H1 (cell line): ENCODE results near the gene HOXD10. TPM values are rescaled to one million over a fixed set of nuclear protein-coding genes. Genes with fewer than 3 reads are reported as not detected.

ENCODE experiments used
- BCL11A ChIP-seq, 2 experiments: IDR thresholded peaks; one replicate each; pipeline ENCODE4 v1.6.1; 2011; ENCODE audit warnings: low read depth in 2 of 2, low read length in 2 of 2, mild to moderate bottlenecking in 2 of 2
- CBX8 ChIP-seq: fragments of 300-800, 300-1000 bp; sonication (generic); IDR thresholded peaks from 2 replicates; pipeline ENCODE4 v1.7.1; 2016; ENCODE audit warnings: low read depth, low read length, borderline replicate concordance
- EGR1 ChIP-seq: IDR thresholded peaks from 2 replicates; pipeline ENCODE4 v1.6.1; 2011; ENCODE audit warnings: low read depth, low read length, borderline replicate concordance
- EP300 ChIP-seq, 2 experiments: IDR thresholded peaks; 1 replicate in 1 of 2; 2 replicates in 1 of 2; pipeline ENCODE4 v1.6.1; 2011 to 2012; ENCODE audit warnings: low read depth in 2 of 2, low read length in 2 of 2, mild to moderate bottlenecking in 2 of 2, borderline replicate concordance in 1 of 2, inconsistent platforms in 1 of 2, moderate library complexity in 1 of 2
- KDM4A ChIP-seq: IDR thresholded peaks from one replicate; pipeline ENCODE4 v1.7.1; 2012; ENCODE audit warnings: low read depth, mild to moderate bottlenecking, moderate library complexity, low read length, inconsistent platforms; ENCODE audit not compliant: severe bottlenecking
- MAFK ChIP-seq: IDR thresholded peaks from 2 replicates; pipeline ENCODE4 v1.6.1; 2012; ENCODE audit warnings: low read depth, mild to moderate bottlenecking, improper control_type of control experiment, low read length
- SP1 ChIP-seq: IDR thresholded peaks from 2 replicates; pipeline ENCODE4 v1.6.1; 2011; ENCODE audit warnings: low read depth, low read length
- SRF ChIP-seq: IDR thresholded peaks from 2 replicates; pipeline ENCODE4 v1.6.1; 2011; ENCODE audit warnings: mild to moderate bottlenecking, low read depth, low read length, moderate library complexity
- TCF12 ChIP-seq: IDR thresholded peaks from 2 replicates; pipeline ENCODE4 v1.6.1; 2011; ENCODE audit warnings: low read depth, mild to moderate bottlenecking, low read length
- YY1 ChIP-seq: IDR thresholded peaks from 2 replicates; pipeline ENCODE4 v1.6.1; 2011; ENCODE audit warnings: low read depth, mild to moderate bottlenecking, low read length
- polyA plus RNA-seq, 7 experiments: library from polyadenylated mRNA; depleted of rRNA in 3 of 7; stranded (reverse) in 5 of 7; unstranded in 2 of 7; fragments of >200 nt in 5 of 7; fragments of 200-250 nt in 2 of 7; gene quantifications; 1 replicate in 5 of 7; 2 replicates in 1 of 7; 4 replicates in 1 of 7; pipeline versions ENCODE4 v1.2.1 to v1.2.3, GENCODE V29; 2011 to 2013; ENCODE audit warnings: missing spikeins in 2 of 7, mixed read lengths in 2 of 7
- total RNA-seq: library from RNA; stranded (reverse); fragmentation: NEBNext Ultra II Directional; extraction: Animal tissue kit (Norgen Biotek cat#: 25700); gene quantifications from 2 replicates; pipeline ENCODE4 v1.2.1, GENCODE V29; 2021
- TF ChIP-seq, protein P1 (sequence below): fragments of 300-600 bp; sonication (generic); IDR thresholded peaks from 2 replicates; pipeline ENCODE4 v1.7.1; 2012; ENCODE audit warnings: low read length, moderate library complexity, mild to moderate bottlenecking, inconsistent platforms; ENCODE audit not compliant: insufficient replicate concordance
- TF ChIP-seq, protein P2 (sequence below): IDR thresholded peaks from 2 replicates; pipeline ENCODE4 v1.6.1; 2011; ENCODE audit warnings: low read depth, mild to moderate bottlenecking, low read length; ENCODE audit not compliant: insufficient read depth

The HOXD10 gene
- total and polyA plus RNA-seq, 2 of the 8 experiments (the other 6 are each of a cell fraction or from before 2014, with no cell fraction given) = not detected

DNA sequence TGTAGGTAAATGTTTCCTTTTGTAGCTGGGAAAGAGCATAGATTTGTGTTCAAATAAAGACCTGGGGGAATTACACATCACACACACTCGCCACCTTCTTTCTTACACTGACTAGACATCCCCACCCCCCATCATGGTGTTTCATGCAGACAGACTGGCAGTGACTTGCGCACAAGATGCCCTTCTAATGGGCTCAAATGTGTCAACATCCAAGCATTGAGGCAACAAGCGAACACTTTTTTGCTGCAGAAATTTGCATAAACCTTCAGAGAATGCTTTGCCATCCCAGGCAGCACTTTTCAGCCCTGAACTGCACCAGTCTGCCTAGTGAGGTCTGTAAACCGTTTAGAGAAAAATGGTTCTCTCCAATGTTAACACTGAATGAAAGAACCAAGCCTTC is 17.5 kb downstream of the HOXD10 start (continued):
- TF ChIP-seq, protein P1, sequence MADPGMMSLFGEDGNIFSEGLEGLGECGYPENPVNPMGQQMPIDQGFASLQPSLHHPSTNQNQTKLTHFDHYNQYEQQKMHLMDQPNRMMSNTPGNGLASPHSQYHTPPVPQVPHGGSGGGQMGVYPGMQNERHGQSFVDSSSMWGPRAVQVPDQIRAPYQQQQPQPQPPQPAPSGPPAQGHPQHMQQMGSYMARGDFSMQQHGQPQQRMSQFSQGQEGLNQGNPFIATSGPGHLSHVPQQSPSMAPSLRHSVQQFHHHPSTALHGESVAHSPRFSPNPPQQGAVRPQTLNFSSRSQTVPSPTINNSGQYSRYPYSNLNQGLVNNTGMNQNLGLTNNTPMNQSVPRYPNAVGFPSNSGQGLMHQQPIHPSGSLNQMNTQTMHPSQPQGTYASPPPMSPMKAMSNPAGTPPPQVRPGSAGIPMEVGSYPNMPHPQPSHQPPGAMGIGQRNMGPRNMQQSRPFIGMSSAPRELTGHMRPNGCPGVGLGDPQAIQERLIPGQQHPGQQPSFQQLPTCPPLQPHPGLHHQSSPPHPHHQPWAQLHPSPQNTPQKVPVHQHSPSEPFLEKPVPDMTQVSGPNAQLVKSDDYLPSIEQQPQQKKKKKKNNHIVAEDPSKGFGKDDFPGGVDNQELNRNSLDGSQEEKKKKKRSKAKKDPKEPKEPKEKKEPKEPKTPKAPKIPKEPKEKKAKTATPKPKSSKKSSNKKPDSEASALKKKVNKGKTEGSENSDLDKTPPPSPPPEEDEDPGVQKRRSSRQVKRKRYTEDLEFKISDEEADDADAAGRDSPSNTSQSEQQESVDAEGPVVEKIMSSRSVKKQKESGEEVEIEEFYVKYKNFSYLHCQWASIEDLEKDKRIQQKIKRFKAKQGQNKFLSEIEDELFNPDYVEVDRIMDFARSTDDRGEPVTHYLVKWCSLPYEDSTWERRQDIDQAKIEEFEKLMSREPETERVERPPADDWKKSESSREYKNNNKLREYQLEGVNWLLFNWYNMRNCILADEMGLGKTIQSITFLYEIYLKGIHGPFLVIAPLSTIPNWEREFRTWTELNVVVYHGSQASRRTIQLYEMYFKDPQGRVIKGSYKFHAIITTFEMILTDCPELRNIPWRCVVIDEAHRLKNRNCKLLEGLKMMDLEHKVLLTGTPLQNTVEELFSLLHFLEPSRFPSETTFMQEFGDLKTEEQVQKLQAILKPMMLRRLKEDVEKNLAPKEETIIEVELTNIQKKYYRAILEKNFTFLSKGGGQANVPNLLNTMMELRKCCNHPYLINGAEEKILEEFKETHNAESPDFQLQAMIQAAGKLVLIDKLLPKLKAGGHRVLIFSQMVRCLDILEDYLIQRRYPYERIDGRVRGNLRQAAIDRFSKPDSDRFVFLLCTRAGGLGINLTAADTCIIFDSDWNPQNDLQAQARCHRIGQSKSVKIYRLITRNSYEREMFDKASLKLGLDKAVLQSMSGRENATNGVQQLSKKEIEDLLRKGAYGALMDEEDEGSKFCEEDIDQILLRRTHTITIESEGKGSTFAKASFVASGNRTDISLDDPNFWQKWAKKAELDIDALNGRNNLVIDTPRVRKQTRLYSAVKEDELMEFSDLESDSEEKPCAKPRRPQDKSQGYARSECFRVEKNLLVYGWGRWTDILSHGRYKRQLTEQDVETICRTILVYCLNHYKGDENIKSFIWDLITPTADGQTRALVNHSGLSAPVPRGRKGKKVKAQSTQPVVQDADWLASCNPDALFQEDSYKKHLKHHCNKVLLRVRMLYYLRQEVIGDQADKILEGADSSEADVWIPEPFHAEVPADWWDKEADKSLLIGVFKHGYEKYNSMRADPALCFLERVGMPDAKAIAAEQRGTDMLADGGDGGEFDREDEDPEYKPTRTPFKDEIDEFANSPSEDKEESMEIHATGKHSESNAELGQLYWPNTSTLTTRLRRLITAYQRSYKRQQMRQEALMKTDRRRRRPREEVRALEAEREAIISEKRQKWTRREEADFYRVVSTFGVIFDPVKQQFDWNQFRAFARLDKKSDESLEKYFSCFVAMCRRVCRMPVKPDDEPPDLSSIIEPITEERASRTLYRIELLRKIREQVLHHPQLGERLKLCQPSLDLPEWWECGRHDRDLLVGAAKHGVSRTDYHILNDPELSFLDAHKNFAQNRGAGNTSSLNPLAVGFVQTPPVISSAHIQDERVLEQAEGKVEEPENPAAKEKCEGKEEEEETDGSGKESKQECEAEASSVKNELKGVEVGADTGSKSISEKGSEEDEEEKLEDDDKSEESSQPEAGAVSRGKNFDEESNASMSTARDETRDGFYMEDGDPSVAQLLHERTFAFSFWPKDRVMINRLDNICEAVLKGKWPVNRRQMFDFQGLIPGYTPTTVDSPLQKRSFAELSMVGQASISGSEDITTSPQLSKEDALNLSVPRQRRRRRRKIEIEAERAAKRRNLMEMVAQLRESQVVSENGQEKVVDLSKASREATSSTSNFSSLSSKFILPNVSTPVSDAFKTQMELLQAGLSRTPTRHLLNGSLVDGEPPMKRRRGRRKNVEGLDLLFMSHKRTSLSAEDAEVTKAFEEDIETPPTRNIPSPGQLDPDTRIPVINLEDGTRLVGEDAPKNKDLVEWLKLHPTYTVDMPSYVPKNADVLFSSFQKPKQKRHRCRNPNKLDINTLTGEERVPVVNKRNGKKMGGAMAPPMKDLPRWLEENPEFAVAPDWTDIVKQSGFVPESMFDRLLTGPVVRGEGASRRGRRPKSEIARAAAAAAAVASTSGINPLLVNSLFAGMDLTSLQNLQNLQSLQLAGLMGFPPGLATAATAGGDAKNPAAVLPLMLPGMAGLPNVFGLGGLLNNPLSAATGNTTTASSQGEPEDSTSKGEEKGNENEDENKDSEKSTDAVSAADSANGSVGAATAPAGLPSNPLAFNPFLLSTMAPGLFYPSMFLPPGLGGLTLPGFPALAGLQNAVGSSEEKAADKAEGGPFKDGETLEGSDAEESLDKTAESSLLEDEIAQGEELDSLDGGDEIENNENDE = no peak
- no peak for TF ChIP-seq YY1
- TF ChIP-seq BCL11A (IDR thresholded peaks at IDR 0.05; ENCODE audit: low read depth in 2 of 2, low read length in 2 of 2) = no peak
- TF ChIP-seq, protein P2, sequence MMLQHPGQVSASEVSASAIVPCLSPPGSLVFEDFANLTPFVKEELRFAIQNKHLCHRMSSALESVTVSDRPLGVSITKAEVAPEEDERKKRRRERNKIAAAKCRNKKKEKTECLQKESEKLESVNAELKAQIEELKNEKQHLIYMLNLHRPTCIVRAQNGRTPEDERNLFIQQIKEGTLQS = no peak
- TF ChIP-seq EP300 (IDR thresholded peaks at IDR 0.05; ENCODE audit: borderline replicate concordance in 1 of 2, low read depth in 2 of 2, low read length in 2 of 2) = no peak
- no peak for TF ChIP-seq SRF
- TF ChIP-seq CBX8 = no peak
- TF ChIP-seq SP1 = no peak
- TF ChIP-seq TCF12 = no peak
- TF ChIP-seq KDM4A = no peak
- TF ChIP-seq MAFK = no peak
- TF ChIP-seq EGR1 = no peak
